ENCODE data around the gene ZRANB2.

ZRANB2 gene

GRCh38 chr1:71080739-71081696 lies at the start of gene ZRANB2:
Gene ZRANB2, minus strand, starts transcription at chr1:71081035. Its CDS starts 40 bp downstream, at chr1:71080995.
- peak; percentile 96 to 98 for DNase-seq

- no peak for DNase-seq
These were observed 47.2 kb upstream of the ZRANB2 start for GRCh38 chr1:71128060-71128459.

- no peak for DNase-seq
These were observed 37.3 kb upstream of the ZRANB2 start for GRCh38 chr1:71118086-71118485.

GRCh38 chr1:71116729-71117128 lies 35.9 kb upstream of the ZRANB2 start:
- no peak for DNase-seq

- no peak for DNase-seq
These were observed 26.0 kb upstream of the ZRANB2 start for GRCh38 chr1:71106658-71107322.

GRCh38 chr1:71104417-71104816 lies 23.6 kb upstream of the ZRANB2 start:
- no peak for DNase-seq

GRCh38 chr1:71101839-71102376 lies 21.1 kb upstream of the ZRANB2 start:
- DNase-seq, result no peak

- DNase-seq, result no peak
These were observed 16.6 kb upstream of the ZRANB2 start for GRCh38 chr1:71097428-71097827.

GRCh38 chr1:71094913-71095312 lies 14.1 kb upstream of the ZRANB2 start:
- DNase-seq, result no peak

- peak; percentile 44 to 59 for DNase-seq
These were observed 13.1 kb upstream of the ZRANB2 start for GRCh38 chr1:71093938-71094337.

GRCh38 chr1:71089536-71090270 lies 8.9 kb upstream of the ZRANB2 start:
- no peak for DNase-seq

- DNase-seq, result no peak
These were observed 7.9 kb upstream of the ZRANB2 start for GRCh38 chr1:71088645-71089287.

GRCh38 chr1:71087713-71088112 lies 6.9 kb upstream of the ZRANB2 start:
- DNase-seq, result no peak

- no peak for DNase-seq
These were observed 6.2 kb upstream of the ZRANB2 start for GRCh38 chr1:71087060-71087459.

- no peak for DNase-seq
These were observed 5.5 kb upstream of the ZRANB2 start for GRCh38 chr1:71086331-71086730.

GRCh38 chr1:71083271-71083670 lies 2.4 kb upstream of the ZRANB2 start:
- DNase-seq, result no peak

- DNase-seq, result no peak
These were observed 854 bp upstream of the ZRANB2 start for GRCh38 chr1:71081697-71082080.

- DNase-seq, result peak; percentile 32 to 47
These were observed 551 bp downstream of the ZRANB2 start for GRCh38 chr1:71080230-71080738.

GRCh38 chr1:71074681-71075080 lies 6.2 kb downstream of the ZRANB2 start:
- no peak for DNase-seq

- DNase-seq, result no peak
These were observed 8.6 kb downstream of the ZRANB2 start for GRCh38 chr1:71072273-71072672.

GRCh38 chr1:71071720-71072119 lies 9.1 kb downstream of the ZRANB2 start:
- no peak for DNase-seq

Data from Kasumi-1 (cell line).